K562 (cell line): Measurements from ENCODE around the gene IMMP2L. TPM values are rescaled to one million over a fixed set of nuclear protein-coding genes. Genes with fewer than 3 reads are reported as not detected.

Experiments used
- ATAC-seq: fragments of 200-7000 bp; cut with Tn5 transposase; 3 replicates; pipeline ENCODE4 v1.9.1; 2020; ENCODE audit warnings: moderate library complexity
- BruUV-seq: library from RNA; stranded (reverse); fragments of 400-500 nt; replicated peaks from 2 replicates; lab custom pipeline; 2021; lab: Mats Ljungman, UMichigan
- CTCF ChIA-PET: fragments of 300-600 bp; formaldehyde crosslinking; extraction: SDS; loops from one replicate; lab custom pipeline; 2021; ENCODE audit warnings: low intra/inter-chr PET ratio; lab: Yijun Ruan, JAX
- POLR2A ChIA-PET: fragments of 300-600, 350-650 bp; sonication (Branson Sonifier 250); formaldehyde crosslinking; extraction: SDS; loops from one replicate; lab custom pipeline; 2021; ENCODE audit warnings: antibody characterized with exemption, inconsistent platforms; lab: Yijun Ruan, JAX
- DNase-seq, 4 experiments: peaks; one replicate each; pipeline versions ENCODE4 v3.0.0 to v3.0.0-alpha.2; 2011 to 2018; ENCODE audit warnings: low spot score in 3 of 4, mixed read lengths in 3 of 4; ENCODE audit errors: extremely low read depth in 1 of 4
- FAIRE-seq: peaks from 2 replicates; lab custom pipeline; 2011; peaks lifted over from hg19 to GRCh38; lab: Jason Lieb, UNC
- H2AFZ ChIP-seq: 2 replicates; pipeline ENCODE4 v1.6.0; 2011; ENCODE audit warnings: low read depth, low read length, control low read depth, inconsistent platforms
- H3K27ac ChIP-seq: fragments of 200-600 bp; 3 replicates; pipeline ENCODE4 v1.8.0; 2011; ENCODE audit warnings: low read depth, mild to moderate bottlenecking, control low read depth, inconsistent platforms, low read length, moderate library complexity, mixed read lengths; ENCODE audit errors: extremely low read depth
- H3K27me3 ChIP-seq, 2 experiments: fragments of 300-600 bp in 1 of 2; 2 replicates in 1 of 2; 3 replicates in 1 of 2; pipeline versions ENCODE4 v1.6.0 to v1.8.0; 2011; ENCODE audit warnings: inconsistent platforms in 2 of 2, low read length in 2 of 2, mild to moderate bottlenecking in 1 of 2, mixed read lengths in 1 of 2, moderate library complexity in 1 of 2; ENCODE audit not compliant: control insufficient read depth in 2 of 2, insufficient read depth in 2 of 2
- H3K36me3 ChIP-seq: fragments of 300-600 bp; 3 replicates; pipeline ENCODE4 v1.8.0; 2011; ENCODE audit warnings: mild to moderate bottlenecking, low read length, inconsistent platforms; ENCODE audit not compliant: control insufficient read depth, insufficient read depth
- H3K4me1 ChIP-seq, 2 experiments: fragments of 200-600 bp in 1 of 2; replicated peaks in 1 of 2; 2 replicates in 1 of 2; 3 replicates in 1 of 2; pipeline versions ENCODE4 v1.5.1 to v1.8.0; 2011; ENCODE audit warnings: inconsistent platforms in 2 of 2, low read length in 2 of 2, mild to moderate bottlenecking in 1 of 2, mixed read lengths in 1 of 2, moderate library complexity in 1 of 2; ENCODE audit not compliant: control insufficient read depth in 2 of 2, insufficient read depth in 2 of 2
- H3K4me2 ChIP-seq: 2 replicates; pipeline ENCODE4 v1.6.1; 2011; ENCODE audit warnings: low read length, control low read depth, inconsistent platforms, mixed read lengths; ENCODE audit not compliant: insufficient read depth
- H3K4me3 ChIP-seq: fragments of 200-600 bp; sonication (generic), shearing (Covaris generic); 2 replicates; pipeline ENCODE4 v1.5.1; 2016; ENCODE audit warnings: control low read depth, inconsistent platforms
- H3K79me2 ChIP-seq: fragments of 200-600 bp; 3 replicates; pipeline ENCODE4 v1.8.0; 2011; ENCODE audit warnings: low read length, inconsistent platforms; ENCODE audit not compliant: control insufficient read depth, insufficient read depth
- H3K9ac ChIP-seq, 2 experiments: 2 replicates each; pipeline versions ENCODE4 v1.6.0 to v1.6.1; 2011; ENCODE audit warnings: low read depth in 2 of 2, low read length in 2 of 2, control low read depth in 1 of 2, inconsistent platforms in 1 of 2, mild to moderate bottlenecking in 1 of 2, mixed read lengths in 1 of 2; ENCODE audit not compliant: insufficient read depth in 1 of 2
- H3K9me1 ChIP-seq: one replicate; pipeline ENCODE4 v1.6.0; 2011; ENCODE audit warnings: inconsistent platforms, mild to moderate bottlenecking, low read length, moderate library complexity; ENCODE audit not compliant: control insufficient read depth, insufficient read depth
- H3K9me3 ChIP-seq: replicated peaks from 2 replicates; pipeline ENCODE4 v1.5.1; 2011; ENCODE audit warnings: low read depth, low read length, inconsistent platforms; ENCODE audit not compliant: control insufficient read depth, insufficient read depth
- H4K20me1 ChIP-seq: replicated peaks from 2 replicates; pipeline ENCODE4 v1.6.1; 2011; ENCODE audit warnings: low read length, inconsistent platforms, mixed read lengths; ENCODE audit not compliant: control insufficient read depth, insufficient read depth
- HDAC8 ChIP-seq: fragments of 450-650 bp; IDR thresholded peaks from 2 replicates; pipeline ENCODE4 v1.6.1; 2016; ENCODE audit warnings: mild to moderate bottlenecking, missing genetic modification characterization, moderate library complexity, missing compliant biosample characterization
- KLF6 ChIP-seq: fragments of 250-450 bp; sonication (Bioruptor Pico); IDR thresholded peaks from 2 replicates; pipeline ENCODE4 v1.4.0; 2020; ENCODE audit warnings: mild to moderate bottlenecking, moderate library complexity, borderline replicate concordance
- MTA2 ChIP-seq: fragments of 450-650 bp; IDR thresholded peaks from 2 replicates; pipeline ENCODE4 v1.6.1; 2016; ENCODE audit warnings: low read depth
- PHB ChIP-seq: fragments of 250-450 bp; sonication (Bioruptor Pico); IDR thresholded peaks from 2 replicates; pipeline ENCODE4 v1.5.0; 2021
- SMARCA5 ChIP-seq: fragments of 450-650 bp; IDR thresholded peaks from 2 replicates; pipeline ENCODE4 v1.6.1; 2016
- ZNF282 ChIP-seq: sonication (generic); formaldehyde crosslinking; IDR thresholded peaks from 2 replicates; pipeline ENCODE4 v1.8.1; 2023; ENCODE audit warnings: missing genetic modification reagents
- WGBS: fragments of 100-300 bp; shearing (Covaris generic); methylation state at CpG from one replicate; pipeline ENCODE4 v1.1.6; 2016; ENCODE audit warnings: low coverage, mixed read lengths; ENCODE audit not compliant: insufficient coverage; ENCODE audit errors: missing lambda C conversion rate; 5-methylcytosine and 5-hydroxymethylcytosine counted together
- in situ Hi-C: fragments of 300-500 bp; cut with MboI; formaldehyde crosslinking; loops from 4 replicates; pipeline ENCODE4 v1.15.0; 2018; ENCODE audit warnings: inconsistent platforms, mixed read lengths
- intact Hi-C: fragments of 100-400 bp; cut with micrococcal nuclease; formaldehyde crosslinking; loops from 2 replicates; pipeline ENCODE4 v1.14.2; 2022
- polyA plus RNA-seq, 8 experiments: library from polyadenylated mRNA; depleted of rRNA in 4 of 8; stranded (reverse) in 5 of 8; unstranded in 3 of 8; fragments of >200 nt; fragmentation: Nextera tagmentation in 2 of 8; fragmentation: Illumina TruSeq in 1 of 8; extraction: Ambion mirVana in 2 of 8; extraction: Trizol in 1 of 8; gene quantifications; 2 replicates each; pipeline versions ENCODE4 v1.2.1 to v1.2.3, GENCODE V29; 2011 to 2014; ENCODE audit warnings: inconsistent platforms in 1 of 8, missing spikeins in 1 of 8
- total RNA-seq, 7 experiments: library from RNA; depleted of rRNA in 6 of 7; stranded (reverse); fragments of >200 nt in 6 of 7; fragmentation: Illumina TruSeq in 2 of 7; extraction: Trizol in 2 of 7; gene quantifications; 2 replicates each; pipeline versions ENCODE4 v1.2.1 to v1.2.3, GENCODE V29; 2011 to 2021; ENCODE audit warnings: low replicate concordance in 1 of 7
- TF ChIP-seq, protein P1 (sequence below), 2 experiments: fragments of 450-650 bp; IDR thresholded peaks; 2 replicates each; pipeline ENCODE4 v1.6.1; 2018; ENCODE audit warnings: mild to moderate bottlenecking in 2 of 2, low read depth in 1 of 2; ENCODE audit not compliant: partially characterized antibody in 2 of 2
- TF ChIP-seq, protein P2 (sequence below), 2 experiments: IDR thresholded peaks; 2 replicates each; pipeline ENCODE4 v1.6.1; 2012; ENCODE audit warnings: improper control_type of control experiment in 2 of 2, low read depth in 2 of 2, low read length in 2 of 2, borderline replicate concordance in 1 of 2

IMMP2L gene
- total and polyA plus RNA-seq, 9 of the 15 experiments (the other 6 are each of a cell fraction or from before 2014, with no cell fraction given), result 29.7 to 116 (median 53.0) TPM

DNA sequence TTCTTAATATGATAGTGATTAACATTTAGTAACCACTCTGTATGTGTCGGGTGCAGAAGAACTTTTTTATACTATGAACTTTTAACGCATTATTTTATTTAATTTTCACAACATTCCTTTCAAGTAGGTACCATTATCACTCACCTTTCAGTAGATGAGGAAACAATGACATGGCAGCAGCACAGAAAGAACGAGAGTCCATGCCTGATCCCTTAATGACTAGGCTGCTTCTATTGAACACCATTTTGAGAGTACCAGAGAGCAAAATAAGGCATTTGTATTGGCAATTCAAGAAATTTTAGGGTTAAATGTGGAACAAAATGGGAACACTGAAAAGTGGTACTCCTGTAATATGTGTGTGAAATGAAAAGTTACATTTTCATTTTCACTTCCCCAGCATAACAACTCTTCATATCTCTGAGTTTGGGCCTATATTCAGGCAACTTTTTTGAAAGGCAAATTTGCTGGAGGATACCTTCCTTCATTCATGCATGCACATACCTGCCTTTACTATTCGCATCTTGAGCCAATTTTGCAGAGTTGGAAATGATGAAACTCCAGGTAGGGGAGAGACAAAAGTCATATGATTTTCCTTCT lies 458.5 kb downstream of the IMMP2L start:
- Histone ChIP-seq H3K27me3 (no peaks in the 10 kb centered on the region), H4K20me1 (no peaks in the 10 kb centered on the region), H3K36me3 (no peaks in the 10 kb centered on the region), H3K4me2 (no peak overlapping the region), H3K9ac (no peak overlapping the region), H3K4me3 (no peak overlapping the region), H3K4me1 (no peaks in the 10 kb centered on the region), H3K9me1 (no peaks in the 10 kb centered on the region), H3K79me2 (no peaks in the 10 kb centered on the region), H3K9me3 (no peaks in the 10 kb centered on the region), H3K27ac (no peak overlapping the region), H2AFZ (no peak overlapping the region)
- no peak for DNase-seq
- FAIRE-seq, result no peak
- intact Hi-C loops (no loop called here), in situ Hi-C loops (no loop called here)
- no peak for ATAC-seq
- POLR2A ChIA-PET, result no interaction called here
- CTCF ChIA-PET, result no interaction called here
- no TSS peak for BruUV-seq
- WGBS, result 76% methylated on average over 4 of the region's 4 CpGs
- TF ChIP-seq ZNF282 (CRISPR knock-in tag) (no peak), KLF6 (CRISPR knock-in tag) (no peak), HDAC8 (tag) (no peak), MTA2 (no peak), SMARCA5 (no peak), PHB (CRISPR knock-in tag) (no peak)
- TF ChIP-seq, protein P1, sequence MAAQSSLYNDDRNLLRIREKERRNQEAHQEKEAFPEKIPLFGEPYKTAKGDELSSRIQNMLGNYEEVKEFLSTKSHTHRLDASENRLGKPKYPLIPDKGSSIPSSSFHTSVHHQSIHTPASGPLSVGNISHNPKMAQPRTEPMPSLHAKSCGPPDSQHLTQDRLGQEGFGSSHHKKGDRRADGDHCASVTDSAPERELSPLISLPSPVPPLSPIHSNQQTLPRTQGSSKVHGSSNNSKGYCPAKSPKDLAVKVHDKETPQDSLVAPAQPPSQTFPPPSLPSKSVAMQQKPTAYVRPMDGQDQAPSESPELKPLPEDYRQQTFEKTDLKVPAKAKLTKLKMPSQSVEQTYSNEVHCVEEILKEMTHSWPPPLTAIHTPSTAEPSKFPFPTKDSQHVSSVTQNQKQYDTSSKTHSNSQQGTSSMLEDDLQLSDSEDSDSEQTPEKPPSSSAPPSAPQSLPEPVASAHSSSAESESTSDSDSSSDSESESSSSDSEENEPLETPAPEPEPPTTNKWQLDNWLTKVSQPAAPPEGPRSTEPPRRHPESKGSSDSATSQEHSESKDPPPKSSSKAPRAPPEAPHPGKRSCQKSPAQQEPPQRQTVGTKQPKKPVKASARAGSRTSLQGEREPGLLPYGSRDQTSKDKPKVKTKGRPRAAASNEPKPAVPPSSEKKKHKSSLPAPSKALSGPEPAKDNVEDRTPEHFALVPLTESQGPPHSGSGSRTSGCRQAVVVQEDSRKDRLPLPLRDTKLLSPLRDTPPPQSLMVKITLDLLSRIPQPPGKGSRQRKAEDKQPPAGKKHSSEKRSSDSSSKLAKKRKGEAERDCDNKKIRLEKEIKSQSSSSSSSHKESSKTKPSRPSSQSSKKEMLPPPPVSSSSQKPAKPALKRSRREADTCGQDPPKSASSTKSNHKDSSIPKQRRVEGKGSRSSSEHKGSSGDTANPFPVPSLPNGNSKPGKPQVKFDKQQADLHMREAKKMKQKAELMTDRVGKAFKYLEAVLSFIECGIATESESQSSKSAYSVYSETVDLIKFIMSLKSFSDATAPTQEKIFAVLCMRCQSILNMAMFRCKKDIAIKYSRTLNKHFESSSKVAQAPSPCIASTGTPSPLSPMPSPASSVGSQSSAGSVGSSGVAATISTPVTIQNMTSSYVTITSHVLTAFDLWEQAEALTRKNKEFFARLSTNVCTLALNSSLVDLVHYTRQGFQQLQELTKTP (IDR thresholded peaks at IDR 0.05; ENCODE audit: low read depth in 1 of 2, partially characterized antibody in 2 of 2), result no peak
- TF ChIP-seq, protein P2, sequence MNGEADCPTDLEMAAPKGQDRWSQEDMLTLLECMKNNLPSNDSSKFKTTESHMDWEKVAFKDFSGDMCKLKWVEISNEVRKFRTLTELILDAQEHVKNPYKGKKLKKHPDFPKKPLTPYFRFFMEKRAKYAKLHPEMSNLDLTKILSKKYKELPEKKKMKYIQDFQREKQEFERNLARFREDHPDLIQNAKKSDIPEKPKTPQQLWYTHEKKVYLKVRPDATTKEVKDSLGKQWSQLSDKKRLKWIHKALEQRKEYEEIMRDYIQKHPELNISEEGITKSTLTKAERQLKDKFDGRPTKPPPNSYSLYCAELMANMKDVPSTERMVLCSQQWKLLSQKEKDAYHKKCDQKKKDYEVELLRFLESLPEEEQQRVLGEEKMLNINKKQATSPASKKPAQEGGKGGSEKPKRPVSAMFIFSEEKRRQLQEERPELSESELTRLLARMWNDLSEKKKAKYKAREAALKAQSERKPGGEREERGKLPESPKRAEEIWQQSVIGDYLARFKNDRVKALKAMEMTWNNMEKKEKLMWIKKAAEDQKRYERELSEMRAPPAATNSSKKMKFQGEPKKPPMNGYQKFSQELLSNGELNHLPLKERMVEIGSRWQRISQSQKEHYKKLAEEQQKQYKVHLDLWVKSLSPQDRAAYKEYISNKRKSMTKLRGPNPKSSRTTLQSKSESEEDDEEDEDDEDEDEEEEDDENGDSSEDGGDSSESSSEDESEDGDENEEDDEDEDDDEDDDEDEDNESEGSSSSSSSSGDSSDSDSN (IDR thresholded peaks at IDR 0.05; ENCODE audit: borderline replicate concordance in 1 of 2, low read depth in 2 of 2, low read length in 2 of 2), result no peak
